ENCODE measurements around the gene ZMAT2.

- TF ChIP-seq CTCF (conservative IDR thresholded peaks at IDR 0.05; ENCODE audit: low read length) (no peak), EZH2phosphoT487 (IDR thresholded peaks at IDR 0.05; ENCODE audit: borderline replicate concordance, low read depth, low read length) (no peak)
Observed at GRCh38 chr5:140718266-140718592, 18.0 kb downstream of the ZMAT2 start.
